C4-2B (cell line): ENCODE data around the gene PLAC9.

Experiments
- CTCF ChIP-seq: fragments of 450-650 bp; conservative IDR thresholded peaks from 2 replicates; pipeline ENCODE4 v1.5.1; 2017; ENCODE audit warnings: mild to moderate bottlenecking
- ZFX ChIP-seq: fragments of 450-650 bp; IDR thresholded peaks from 2 replicates; pipeline ENCODE4 v1.6.1; 2017

- TF ChIP-seq CTCF (no peak), ZFX (no peak)
Observed at GRCh38 chr10:80167471-80168161, 35.1 kb downstream of the PLAC9 start.
